A549 (cell line): ENCODE measurements around the gene CERKL. TPM values are rescaled to one million over a fixed set of nuclear protein-coding genes. Genes with fewer than 3 reads are reported as not detected.
A peak's percentile ranks its signal among the peaks of the same experiment; 100 is the strongest.

Source experiments
- ATAC-seq, 2 experiments: fragments of 200-7000 bp in 1 of 2; fragments of >200 bp in 1 of 2; cut with Nextera tagmentation in 1 of 2; cut with Tn5 transposase in 1 of 2; 3 replicates each; pipeline versions ENCODE4 v1.8.0 to v1.9.1; 2018 to 2020; ENCODE audit warnings: mild to moderate bottlenecking in 1 of 2, moderate library complexity in 1 of 2
- CTCF ChIA-PET: fragments of 300-600 bp; sonication (Branson Sonifier 250); formaldehyde crosslinking; extraction: SDS; loops from one replicate; lab custom pipeline; 2021; ENCODE audit warnings: antibody characterized with exemption, inconsistent platforms; lab: Yijun Ruan, JAX
- POLR2A ChIA-PET: fragments of 350-600 bp; formaldehyde crosslinking; extraction: SDS; loops from one replicate; lab custom pipeline; 2021; ENCODE audit warnings: antibody characterized with exemption, inconsistent platforms; lab: Yijun Ruan, JAX
- DNase-seq, 2 experiments: peaks; one replicate each; pipeline versions ENCODE4 v3.0.0 to v3.0.0-alpha.2; 2011 to 2016; ENCODE audit warnings: low read depth in 1 of 2, low spot score in 1 of 2
- FAIRE-seq: peaks from 2 replicates; lab custom pipeline; 2011; peaks lifted over from hg19 to GRCh38; lab: Jason Lieb, UNC
- H3K27ac ChIP-seq, 2 experiments: fragments of >200 bp; sonication (Bioruptor Twin); formaldehyde crosslinking; 3 replicates each; pipeline ENCODE4 v1.5.1; 2016 to 2017
- H3K4me1 ChIP-seq: fragments of >200 bp; sonication (Bioruptor Twin); formaldehyde crosslinking; 3 replicates; pipeline ENCODE4 v1.6.1; 2016
- H3K4me2 ChIP-seq: fragments of >200 bp; sonication (Bioruptor Twin); formaldehyde crosslinking; 3 replicates; pipeline ENCODE4 v1.6.1; 2016
- H3K4me3 ChIP-seq: fragments of >200 bp; sonication (Bioruptor Twin); formaldehyde crosslinking; 3 replicates; pipeline ENCODE4 v1.5.1; 2016
- H3K9me3 ChIP-seq: fragments of >200 bp; sonication (Bioruptor Twin); formaldehyde crosslinking; 3 replicates; pipeline ENCODE4 v1.6.1; 2016
- CBX2 ChIP-seq: fragments of 200-600 bp; sonication (generic); IDR thresholded peaks from 2 replicates; pipeline ENCODE4 v1.6.1; 2016; ENCODE audit warnings: low read depth, mild to moderate bottlenecking, borderline replicate concordance
- CBX8 ChIP-seq: fragments of 200-600 bp; sonication (generic); IDR thresholded peaks from 2 replicates; pipeline ENCODE4 v1.6.1; 2016
- CHD4 ChIP-seq: fragments of 200-600 bp; sonication (generic); IDR thresholded peaks from 2 replicates; pipeline ENCODE4 v1.6.1; 2016; ENCODE audit warnings: antibody characterized with exemption, mild to moderate bottlenecking, borderline replicate concordance
- EHF ChIP-seq: fragments of 250-450 bp; sonication (Bioruptor Pico); IDR thresholded peaks from 2 replicates; pipeline ENCODE4 v1.5.0; 2020; ENCODE audit warnings: mild to moderate bottlenecking
- EP300 ChIP-seq, 2 experiments: fragments of >200 bp; sonication (Bioruptor Twin); formaldehyde crosslinking; IDR thresholded peaks; 2 replicates in 1 of 2; 3 replicates in 1 of 2; pipeline ENCODE4 v1.6.1; 2016 to 2017
- ESRRA ChIP-seq: fragments of 150-350 bp; IDR thresholded peaks from 2 replicates; pipeline ENCODE4 v1.6.1; 2014; ENCODE audit warnings: mild to moderate bottlenecking, low read length, borderline replicate concordance
- FOXS1 ChIP-seq: fragments of 250-450 bp; sonication (Bioruptor Pico); IDR thresholded peaks from 2 replicates; pipeline ENCODE4 v1.5.0; 2020; ENCODE audit warnings: mild to moderate bottlenecking, moderate library complexity
- GATA3 ChIP-seq: IDR thresholded peaks from 2 replicates; pipeline ENCODE4 v1.6.1; 2012; ENCODE audit warnings: borderline replicate concordance
- HOXA7 ChIP-seq: fragments of 250-450 bp; sonication (Bioruptor Pico); IDR thresholded peaks from 2 replicates; pipeline ENCODE4 v1.5.0; 2020; ENCODE audit warnings: mild to moderate bottlenecking, moderate library complexity
- HOXB13 ChIP-seq: fragments of 250-450 bp; sonication (Bioruptor Pico); IDR thresholded peaks from 2 replicates; pipeline ENCODE4 v1.5.0; 2020; ENCODE audit warnings: low read depth, mild to moderate bottlenecking, moderate library complexity
- JUNB ChIP-seq: fragments of >200 bp; sonication (Bioruptor Twin); formaldehyde crosslinking; IDR thresholded peaks from 2 replicates; pipeline ENCODE4 v1.6.1; 2016
- KDM1A ChIP-seq: fragments of 200-600 bp; sonication (generic); IDR thresholded peaks from 2 replicates; pipeline ENCODE4 v1.6.1; 2016; ENCODE audit warnings: low read depth, mild to moderate bottlenecking
- MAFK ChIP-seq: fragments of 450-650 bp; IDR thresholded peaks from 2 replicates; pipeline ENCODE4 v1.6.1; 2014; ENCODE audit not compliant: partially characterized antibody
- MYC ChIP-seq: IDR thresholded peaks from 2 replicates; pipeline ENCODE4 v1.6.1; 2012; ENCODE audit warnings: mild to moderate bottlenecking, inconsistent platforms, low read length, improper control_type of control experiment, borderline replicate concordance
- NR3C1 ChIP-seq: fragments of >200 bp; sonication (Bioruptor Twin); formaldehyde crosslinking; IDR thresholded peaks from 3 replicates; pipeline ENCODE4 v1.6.1; 2017
- PHF8 ChIP-seq: fragments of 200-600 bp; sonication (generic); IDR thresholded peaks from 2 replicates; pipeline ENCODE4 v1.6.1; 2016; ENCODE audit warnings: low read depth, mild to moderate bottlenecking, antibody characterized with exemption, moderate library complexity, borderline replicate concordance
- POLR2A ChIP-seq: IDR thresholded peaks from 2 replicates; pipeline ENCODE4 v1.6.1; 2012; ENCODE audit warnings: mild to moderate bottlenecking, low read length
- RAD21 ChIP-seq, 2 experiments: fragments of >200 bp in 1 of 2; sonication (Bioruptor Twin) in 1 of 2; formaldehyde crosslinking in 1 of 2; IDR thresholded peaks in 1 of 2; conservative IDR thresholded peaks in 1 of 2; 2 replicates in 1 of 2; 3 replicates in 1 of 2; pipeline ENCODE4 v1.6.1; 2012 to 2018; ENCODE audit warnings: inconsistent platforms in 1 of 2
- RARB ChIP-seq: fragments of 250-450 bp; sonication (Bioruptor Pico); IDR thresholded peaks from 2 replicates; pipeline ENCODE4 v1.8.0; 2021; ENCODE audit warnings: mild to moderate bottlenecking, moderate library complexity
- RCOR1 ChIP-seq: fragments of 150-350 bp; IDR thresholded peaks from 2 replicates; pipeline ENCODE4 v1.6.1; 2014; ENCODE audit warnings: antibody characterized with exemption, low read length, low read depth
- ZNF302 ChIP-seq: fragments of 250-450 bp; sonication (Bioruptor Pico); IDR thresholded peaks from 2 replicates; pipeline ENCODE4 v1.9.0; 2021; ENCODE audit warnings: inconsistent platforms, mild to moderate bottlenecking, moderate library complexity
- ZSCAN20 ChIP-seq: fragments of 250-450 bp; sonication (Bioruptor Pico); IDR thresholded peaks from 2 replicates; pipeline ENCODE4 v1.8.0; 2022; ENCODE audit warnings: mild to moderate bottlenecking, moderate library complexity
- WGBS: methylation state at CpG from one replicate; pipeline ENCODE4 v1.1.6; 2017; ENCODE audit errors: missing lambda C conversion rate; 5-methylcytosine and 5-hydroxymethylcytosine counted together
- polyA plus RNA-seq, 4 experiments: library from polyadenylated mRNA; depleted of rRNA in 3 of 4; stranded (reverse); fragments of >200 nt; fragmentation: RNase III in 1 of 4; extraction: RNeasy Plus Mini Kit Qiagen cat#74134 plus additional on column Dnase treatment in 1 of 4; gene quantifications; 2 replicates in 3 of 4; 3 replicates in 1 of 4; pipeline ENCODE4 v1.2.3, GENCODE V29; 2011 to 2017
- TF ChIP-seq, protein P1 (sequence below): fragments of >200 bp; sonication (Bioruptor Twin); formaldehyde crosslinking; IDR thresholded peaks from 3 replicates; pipeline ENCODE4 v1.5.1; 2016
- TF ChIP-seq, protein P2 (sequence below): fragments of 450-650 bp; IDR thresholded peaks from 2 replicates; pipeline ENCODE4 v1.6.1; 2014; ENCODE audit warnings: antibody characterized with exemption
- TF ChIP-seq, protein P3 (sequence below): fragments of >200 bp; sonication (Bioruptor Twin); formaldehyde crosslinking; IDR thresholded peaks from 2 replicates; pipeline ENCODE4 v1.6.1; 2016
- TF ChIP-seq, protein P4 (sequence below): IDR thresholded peaks from 2 replicates; pipeline ENCODE4 v1.6.1; 2012
- TF ChIP-seq, protein P5 (sequence below): fragments of 250-450 bp; sonication (Bioruptor Pico); IDR thresholded peaks from 2 replicates; pipeline ENCODE4 v1.5.0; 2020; ENCODE audit warnings: low read depth, mild to moderate bottlenecking, moderate library complexity
- TF ChIP-seq, protein P6 (sequence below): IDR thresholded peaks from 2 replicates; pipeline ENCODE4 v1.6.1; 2012

CERKL gene
- polyA plus RNA-seq, 2 of the 4 experiments (the other 2 are of a cell fraction): 0.30 to 0.85 TPM

DNA sequence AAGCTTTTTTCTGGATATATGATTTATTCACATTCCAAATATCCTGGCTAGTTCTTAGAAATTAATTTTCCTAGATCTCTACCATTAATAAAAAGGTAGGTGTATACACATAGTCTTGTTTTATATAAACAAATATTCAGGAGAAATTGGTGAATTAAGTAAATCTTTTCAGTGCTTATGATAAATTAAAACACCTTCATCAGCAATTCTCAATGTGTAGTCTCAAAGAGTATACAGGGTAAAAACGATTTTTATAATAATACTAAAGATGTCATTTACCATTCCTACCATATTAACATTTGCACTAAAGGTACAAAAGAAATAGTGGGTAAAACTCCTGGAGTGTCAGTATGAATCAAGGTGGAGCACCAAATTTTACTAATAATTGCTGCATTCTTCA lies 40.2 kb downstream of the CERKL start:
- ATAC-seq (no peak), DNase-seq (no peak), FAIRE-seq (no peak)
- ChIA-PET CTCF (no interaction called here), POLR2A (no interaction called here)
- no peak overlapping the region for H3K4me3 ChIP-seq
- no peaks in the 10 kb centered on the region for H3K4me1 ChIP-seq
- H3K9me3 ChIP-seq: no peaks in the 10 kb centered on the region
- 0% methylated on average over 1 of the region's 1 CpG for WGBS
- H3K27ac ChIP-seq: no peak overlapping the region
- H3K4me2 ChIP-seq: no peak overlapping the region
- no peak for TF ChIP-seq GATA3
- no peak for TF ChIP-seq CBX8
- peak; percentile 55 for TF ChIP-seq MAFK

DNA sequence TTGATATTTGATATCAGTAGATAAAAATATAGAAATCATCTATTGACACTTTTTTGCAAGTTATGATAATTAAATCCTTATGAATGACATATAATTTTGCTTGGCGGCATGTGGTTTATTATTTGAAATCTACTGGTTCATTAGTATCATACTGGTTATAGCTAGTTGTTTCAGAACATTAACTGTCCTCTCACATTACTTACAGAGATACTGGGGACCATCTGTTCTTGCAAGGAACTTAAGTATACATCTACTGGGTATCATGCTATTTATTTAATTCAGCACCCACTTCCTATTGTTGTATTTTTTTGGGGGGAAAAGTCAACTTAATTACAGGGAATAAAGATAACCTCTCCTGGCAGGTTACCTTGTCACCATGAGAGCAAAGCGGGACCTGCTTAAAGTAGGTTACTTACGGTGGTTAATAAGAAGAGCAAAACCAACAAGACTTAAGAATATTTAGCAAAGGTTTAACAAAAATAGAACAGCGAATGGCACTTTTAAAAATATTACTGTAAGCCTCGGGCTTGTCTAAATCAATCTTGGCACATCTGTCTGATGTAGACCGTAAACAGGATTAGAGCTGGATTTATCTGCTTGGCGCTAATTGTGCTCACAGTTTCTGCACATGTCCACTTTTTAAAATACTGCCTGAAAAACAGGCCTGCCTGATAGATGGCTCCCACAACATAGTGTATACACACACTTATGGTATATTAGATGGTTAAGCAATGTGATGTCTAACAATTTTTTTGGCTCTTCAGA lies 41.8 kb downstream of the CERKL start:
- Histone ChIP-seq H3K4me3 (no peak overlapping the region), H3K9me3 (no peaks in the 10 kb centered on the region), H3K4me1 (no peaks in the 10 kb centered on the region), H3K27ac (no peak overlapping the region), H3K4me2 (no peak overlapping the region)
- 58% methylated on average over 7 of the region's 7 CpGs for WGBS
- TF ChIP-seq, protein P1, sequence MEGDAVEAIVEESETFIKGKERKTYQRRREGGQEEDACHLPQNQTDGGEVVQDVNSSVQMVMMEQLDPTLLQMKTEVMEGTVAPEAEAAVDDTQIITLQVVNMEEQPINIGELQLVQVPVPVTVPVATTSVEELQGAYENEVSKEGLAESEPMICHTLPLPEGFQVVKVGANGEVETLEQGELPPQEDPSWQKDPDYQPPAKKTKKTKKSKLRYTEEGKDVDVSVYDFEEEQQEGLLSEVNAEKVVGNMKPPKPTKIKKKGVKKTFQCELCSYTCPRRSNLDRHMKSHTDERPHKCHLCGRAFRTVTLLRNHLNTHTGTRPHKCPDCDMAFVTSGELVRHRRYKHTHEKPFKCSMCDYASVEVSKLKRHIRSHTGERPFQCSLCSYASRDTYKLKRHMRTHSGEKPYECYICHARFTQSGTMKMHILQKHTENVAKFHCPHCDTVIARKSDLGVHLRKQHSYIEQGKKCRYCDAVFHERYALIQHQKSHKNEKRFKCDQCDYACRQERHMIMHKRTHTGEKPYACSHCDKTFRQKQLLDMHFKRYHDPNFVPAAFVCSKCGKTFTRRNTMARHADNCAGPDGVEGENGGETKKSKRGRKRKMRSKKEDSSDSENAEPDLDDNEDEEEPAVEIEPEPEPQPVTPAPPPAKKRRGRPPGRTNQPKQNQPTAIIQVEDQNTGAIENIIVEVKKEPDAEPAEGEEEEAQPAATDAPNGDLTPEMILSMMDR: no peak
- TF ChIP-seq PHF8 (no peak), ZNF302 (CRISPR knock-in tag) (no peak), FOXS1 (no peak), CBX2 (no peak), MYC (no peak), POLR2A (no peak), GATA3 (no peak), EHF (no peak), ZSCAN20 (CRISPR knock-in tag) (no peak), NR3C1 (no peak), KDM1A (no peak), HOXB13 (CRISPR knock-in tag) (no peak), EP300 (IDR thresholded peaks at IDR 0.05) (no peak), CHD4 (no peak)
- TF ChIP-seq, protein P2, sequence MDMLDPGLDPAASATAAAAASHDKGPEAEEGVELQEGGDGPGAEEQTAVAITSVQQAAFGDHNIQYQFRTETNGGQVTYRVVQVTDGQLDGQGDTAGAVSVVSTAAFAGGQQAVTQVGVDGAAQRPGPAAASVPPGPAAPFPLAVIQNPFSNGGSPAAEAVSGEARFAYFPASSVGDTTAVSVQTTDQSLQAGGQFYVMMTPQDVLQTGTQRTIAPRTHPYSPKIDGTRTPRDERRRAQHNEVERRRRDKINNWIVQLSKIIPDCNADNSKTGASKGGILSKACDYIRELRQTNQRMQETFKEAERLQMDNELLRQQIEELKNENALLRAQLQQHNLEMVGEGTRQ: no peak
- TF ChIP-seq, protein P3, sequence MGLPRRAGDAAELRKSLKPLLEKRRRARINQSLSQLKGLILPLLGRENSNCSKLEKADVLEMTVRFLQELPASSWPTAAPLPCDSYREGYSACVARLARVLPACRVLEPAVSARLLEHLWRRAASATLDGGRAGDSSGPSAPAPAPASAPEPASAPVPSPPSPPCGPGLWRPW: no peak
- TF ChIP-seq, protein P4, sequence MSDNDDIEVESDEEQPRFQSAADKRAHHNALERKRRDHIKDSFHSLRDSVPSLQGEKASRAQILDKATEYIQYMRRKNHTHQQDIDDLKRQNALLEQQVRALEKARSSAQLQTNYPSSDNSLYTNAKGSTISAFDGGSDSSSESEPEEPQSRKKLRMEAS: no peak
- TF ChIP-seq, protein P5, sequence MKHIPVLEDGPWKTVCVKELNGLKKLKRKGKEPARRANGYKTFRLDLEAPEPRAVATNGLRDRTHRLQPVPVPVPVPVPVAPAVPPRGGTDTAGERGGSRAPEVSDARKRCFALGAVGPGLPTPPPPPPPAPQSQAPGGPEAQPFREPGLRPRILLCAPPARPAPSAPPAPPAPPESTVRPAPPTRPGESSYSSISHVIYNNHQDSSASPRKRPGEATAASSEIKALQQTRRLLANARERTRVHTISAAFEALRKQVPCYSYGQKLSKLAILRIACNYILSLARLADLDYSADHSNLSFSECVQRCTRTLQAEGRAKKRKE (CRISPR knock-in tag): no peak
- ATAC-seq: no peak
- DNase-seq: no peak
- no peak for FAIRE-seq
- ChIA-PET POLR2A (no interaction called here), CTCF (no interaction called here)

DNA sequence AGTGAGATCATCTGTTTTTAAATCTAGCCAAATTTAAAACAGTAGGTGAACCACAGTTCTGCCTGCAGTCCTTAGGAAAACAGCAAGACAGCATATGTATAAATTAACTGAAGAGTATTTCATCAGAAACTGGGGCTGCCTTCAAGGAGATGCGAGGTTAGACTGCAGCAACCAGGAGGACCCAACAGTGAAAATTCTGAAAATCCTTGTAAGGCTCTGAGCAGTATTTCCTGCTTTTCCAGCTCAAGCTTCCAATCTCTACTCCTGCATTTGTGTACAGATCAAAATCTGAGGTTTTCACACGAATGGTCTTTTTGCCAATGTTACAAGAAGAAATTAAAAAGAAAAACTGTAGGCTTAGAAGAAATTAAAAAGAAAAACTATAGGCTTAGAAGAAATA lies 43.7 kb downstream of the CERKL start:
- CTCF ChIA-PET: interaction anchor here (0.7 kb wide), 1 partner anchor 1562 kb away, joined by 3 read pairs; no protein-coding TSS in a partner anchor

More for the DNA sequence above, 43.7 kb downstream of the CERKL start:
- TF ChIP-seq, protein P2: no peak
- TF ChIP-seq HOXA7 (CRISPR knock-in tag): no peak
- TF ChIP-seq, protein P6, sequence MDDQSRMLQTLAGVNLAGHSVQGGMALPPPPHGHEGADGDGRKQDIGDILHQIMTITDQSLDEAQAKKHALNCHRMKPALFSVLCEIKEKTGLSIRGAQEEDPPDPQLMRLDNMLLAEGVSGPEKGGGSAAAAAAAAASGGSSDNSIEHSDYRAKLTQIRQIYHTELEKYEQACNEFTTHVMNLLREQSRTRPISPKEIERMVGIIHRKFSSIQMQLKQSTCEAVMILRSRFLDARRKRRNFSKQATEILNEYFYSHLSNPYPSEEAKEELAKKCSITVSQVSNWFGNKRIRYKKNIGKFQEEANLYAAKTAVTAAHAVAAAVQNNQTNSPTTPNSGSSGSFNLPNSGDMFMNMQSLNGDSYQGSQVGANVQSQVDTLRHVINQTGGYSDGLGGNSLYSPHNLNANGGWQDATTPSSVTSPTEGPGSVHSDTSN: no peak
- TF ChIP-seq RARB (CRISPR knock-in tag): no peak
- TF ChIP-seq RCOR1: no peak
- TF ChIP-seq, protein P3: no peak
- no peak for TF ChIP-seq ZNF302 (CRISPR knock-in tag)
- TF ChIP-seq JUNB: no peak
- TF ChIP-seq EP300 (IDR thresholded peaks at IDR 0.05): no peak
- no peak for TF ChIP-seq ESRRA
- TF ChIP-seq RAD21 (conservative IDR thresholded peaks at IDR 0.05 in 1 of 2, IDR thresholded peaks at IDR 0.05 in 1 of 2): no peak
- TF ChIP-seq CBX2: no peak
- WGBS: 20% methylated on average over 2 of the region's 2 CpGs
- ATAC-seq: no peak
- POLR2A ChIA-PET: no interaction called here
- no peak for DNase-seq
- no peak overlapping the region for H3K4me2 ChIP-seq
- H3K4me1 ChIP-seq: no peaks in the 10 kb centered on the region
- no peak overlapping the region for H3K4me3 ChIP-seq
- FAIRE-seq: no peak
- no peak overlapping the region for H3K27ac ChIP-seq
- H3K9me3 ChIP-seq: no peaks in the 10 kb centered on the region
